Esophagus (tissue), 2 donors: ENCODE measurements around the gene ATAD2B. TPM values are rescaled to one million over a fixed set of nuclear protein-coding genes. Genes with fewer than 3 reads are reported as not detected.

Experiments
- H3K27ac ChIP-seq, 2 donors: one replicate each; pipeline ENCODE4 v1.5.1; 2013; ENCODE audit warnings: low read depth in 2 of 2, mild to moderate bottlenecking in 2 of 2, inconsistent platforms in 1 of 2, low read length in 1 of 2, moderate library complexity in 1 of 2
- H3K27me3 ChIP-seq, 2 donors: one replicate each; pipeline ENCODE4 v1.6.1; 2013; ENCODE audit warnings: low read length in 2 of 2, control low read depth in 1 of 2, mild to moderate bottlenecking in 1 of 2; ENCODE audit not compliant: insufficient read depth in 2 of 2, control insufficient read depth in 1 of 2
- H3K36me3 ChIP-seq, 2 donors: one replicate each; pipeline ENCODE4 v1.6.1; 2013; ENCODE audit warnings: low read length in 1 of 2; ENCODE audit not compliant: control insufficient read depth in 2 of 2, insufficient read depth in 2 of 2
- H3K4me1 ChIP-seq, 2 donors: one replicate each; pipeline ENCODE4 v1.6.1; 2013; ENCODE audit warnings: low read length in 1 of 2; ENCODE audit not compliant: control insufficient read depth in 2 of 2, insufficient read depth in 2 of 2
- H3K4me3 ChIP-seq, 2 donors: one replicate each; pipeline ENCODE4 v1.5.1; 2013; ENCODE audit warnings: low read length in 2 of 2, mild to moderate bottlenecking in 2 of 2, low read depth in 1 of 2, moderate library complexity in 1 of 2
- H3K9me3 ChIP-seq, 2 donors: one replicate each; pipeline ENCODE4 v1.6.1; 2013; ENCODE audit warnings: mild to moderate bottlenecking in 2 of 2, low read depth in 1 of 2, low read length in 1 of 2, moderate library complexity in 1 of 2; ENCODE audit not compliant: control insufficient read depth in 2 of 2, insufficient read depth in 1 of 2
- WGBS, 2 donors: extraction: QIAGEN DNeasy Blood & Tissue Kit; methylation state at CpG; one replicate each; pipeline ENCODE4 v1.1.7; 2013; 5-methylcytosine and 5-hydroxymethylcytosine counted together
- polyA plus RNA-seq, 2 donors: library from polyadenylated mRNA; stranded (reverse); fragments of 200-250 nt; gene quantifications; one replicate each; pipeline ENCODE4 v1.2.3, GENCODE V29; 2013
- donor health status: healthy with polysubstance abuse.
- donor health status: Bipolar disorder and iron deficiency.

The ATAD2B gene
- polyA plus RNA-seq, 2 donors, result 4.0 to 5.8 TPM

DNA sequence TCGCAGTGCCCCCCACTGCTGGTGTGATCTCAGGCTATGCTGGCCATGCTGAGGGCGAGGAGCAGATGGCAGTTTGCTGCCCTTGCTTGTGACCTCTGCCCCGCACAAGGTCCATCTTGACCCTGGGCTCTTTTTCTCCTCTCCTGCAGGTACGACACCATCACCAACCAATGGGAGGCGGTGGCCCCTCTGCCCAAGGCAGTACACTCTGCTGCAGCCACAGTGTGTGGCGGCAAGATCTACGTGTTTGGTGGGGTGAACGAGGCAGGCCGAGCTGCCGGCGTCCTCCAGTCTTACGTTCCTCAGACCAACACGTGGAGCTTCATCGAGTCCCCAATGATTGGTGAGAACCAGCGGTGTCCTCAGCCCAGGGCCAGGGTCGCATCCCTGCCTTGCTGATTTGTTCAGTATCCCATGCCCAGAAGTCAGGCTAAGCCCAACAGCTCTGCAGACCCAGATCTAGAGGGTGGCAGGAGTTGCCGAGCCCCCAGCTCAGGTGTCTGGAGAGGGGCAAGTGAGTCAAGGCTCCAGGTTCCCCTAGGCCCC lies 223.8 kb downstream of the ATAD2B start:
- H3K27ac ChIP-seq, result no peak overlapping the region
- WGBS, 2 donors, result 95 to 97% methylated on average over 17 of the region's 17 CpGs
- peaks cover 4 to 12% of the 10 kb centered on the region in 2 donors for H3K36me3 ChIP-seq
- no peak overlapping the region for H3K4me3 ChIP-seq
- H3K27me3 ChIP-seq, result no peaks in the 10 kb centered on the region
- H3K9me3 ChIP-seq, result peaks cover 0 to 1% of the 10 kb centered on the region in 2 donors
- H3K4me1 ChIP-seq, result peaks cover under 1 to 7% of the 10 kb centered on the region in 2 donors

- Histone ChIP-seq H3K4me3 (no peak overlapping the region), H3K27ac (no peak overlapping the region), H3K27me3 (no peaks in the 10 kb centered on the region), H3K36me3 (peaks cover 8 to 22% of the 10 kb centered on the region in 2 donors), H3K4me1 (peaks cover 3 to 7% of the 10 kb centered on the region in 2 donors), H3K9me3 (peaks cover 0 to 1% of the 10 kb centered on the region in 2 donors)
- WGBS, 2 donors, result 84 to 94% methylated on average over 5 of the region's 5 CpGs
These were observed 226.3 kb downstream of the ATAD2B start for GRCh38 chr2:23700627-23701026.

GRCh38 chr2:23699580-23699925 lies 227.4 kb downstream of the ATAD2B start:
- WGBS, 2 donors, result 95 to 96% methylated on average over 5 of the region's 5 CpGs
- no peaks in the 10 kb centered on the region for H3K27me3 ChIP-seq
- H3K36me3 ChIP-seq, result peaks cover 8 to 22% of the 10 kb centered on the region in 2 donors
- peaks cover 0 to 1% of the 10 kb centered on the region in 2 donors for H3K9me3 ChIP-seq
- H3K27ac ChIP-seq, result no peak overlapping the region
- H3K4me1 ChIP-seq, result peaks cover 3 to 7% of the 10 kb centered on the region in 2 donors
- H3K4me3 ChIP-seq, result no peak overlapping the region

GRCh38 chr2:23698721-23699579 lies 228.0 kb downstream of the ATAD2B start:
- H3K4me1 ChIP-seq, result peaks cover 3 to 7% of the 10 kb centered on the region in 2 donors
- 78 to 80% methylated on average over 17 of the region's 17 CpGs for WGBS, 2 donors
- H3K9me3 ChIP-seq, result peaks cover 0 to 1% of the 10 kb centered on the region in 2 donors
- H3K27ac ChIP-seq, result no peak overlapping the region
- H3K36me3 ChIP-seq, result peaks cover 8 to 23% of the 10 kb centered on the region in 2 donors
- no peak overlapping the region for H3K4me3 ChIP-seq
- H3K27me3 ChIP-seq, result no peaks in the 10 kb centered on the region

Other genes with a start within 250 kb of the ATAD2B start
- 1 to 10 TPM; 5.8 to 6.4 TPM for gene UBXN2A, start 13.3 kb upstream of the ATAD2B start, polyA plus RNA-seq
- gene MFSD2B, start 83.0 kb upstream of the ATAD2B start, polyA plus RNA-seq, result under 1 TPM; 0.05 to 0.08 TPM
- gene WDCP, start 120.3 kb upstream of the ATAD2B start, polyA plus RNA-seq, result 1 to 10 TPM; 1.2 to 1.9 TPM
- gene FKBP1B, start 122.6 kb upstream of the ATAD2B start, polyA plus RNA-seq, result 1 to 10 TPM; 6.7 to 7.6 TPM
- gene SF3B6, start 149.2 kb upstream of the ATAD2B start, polyA plus RNA-seq, result 100 to 1,000 TPM in 1 of 2 donors, 10 to 100 TPM in 1; 92.1 to 139 TPM
- gene TP53I3, start 157.7 kb upstream of the ATAD2B start, polyA plus RNA-seq, result 100 to 1,000 TPM; 116 to 123 TPM
- under 1 TPM; 0.39 to 0.55 TPM for gene PFN4, start 196.2 kb upstream of the ATAD2B start, polyA plus RNA-seq
- 1 to 10 TPM; 4.8 to 9.0 TPM for gene FAM228B, start 196.3 kb upstream of the ATAD2B start, polyA plus RNA-seq
- gene FAM228A, start 247.9 kb upstream of the ATAD2B start, polyA plus RNA-seq, result under 1 TPM; 0.16 to 0.22 TPM